H1 (cell line): ENCODE results near the gene CLCA4.

Experiments used
- CBX5 ChIP-seq: fragments of 300-800, 300-1000 bp; sonication (generic); IDR thresholded peaks from 2 replicates; pipeline ENCODE4 v1.7.1; 2016; ENCODE audit warnings: antibody characterized with exemption, low read length, low read depth
- POLR2A ChIP-seq, 2 experiments: IDR thresholded peaks; 1 replicate in 1 of 2; 2 replicates in 1 of 2; pipeline ENCODE4 v1.6.1; 2011; ENCODE audit warnings: low read depth in 2 of 2, low read length in 2 of 2, mild to moderate bottlenecking in 2 of 2; ENCODE audit errors: control extremely low read depth in 1 of 2
- TF ChIP-seq, protein P1 (sequence below), 3 experiments: IDR thresholded peaks; 1 replicate in 2 of 3; 2 replicates in 1 of 3; pipeline versions ENCODE4 v1.5.1 to v1.6.1; 2011; ENCODE audit warnings: low read length in 3 of 3, mild to moderate bottlenecking in 3 of 3, inconsistent platforms in 2 of 3, low read depth in 1 of 3, moderate library complexity in 1 of 3; ENCODE audit not compliant: insufficient read depth in 1 of 3; ENCODE audit errors: control extremely low read depth in 1 of 3

DNA sequence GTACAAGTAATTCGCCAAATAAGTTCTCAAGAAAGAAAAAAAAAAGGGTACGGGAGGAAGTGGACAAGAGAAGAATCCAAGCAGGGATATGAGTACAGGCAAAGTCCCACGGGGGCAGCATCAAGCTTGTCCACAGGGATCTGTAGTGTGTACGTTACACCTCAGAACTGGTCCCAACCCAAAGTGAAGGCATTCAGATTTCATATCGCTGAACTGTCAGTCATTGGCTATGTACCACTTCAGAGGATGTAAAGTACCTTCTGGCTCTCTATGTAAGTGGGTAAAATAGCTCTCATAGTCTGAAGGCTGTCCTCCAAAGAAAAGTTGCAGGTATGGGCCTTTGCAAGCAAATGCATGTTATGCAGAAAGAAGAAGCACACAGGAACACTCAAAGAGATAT lies 8.1 kb upstream of the CLCA4 start:
- TF ChIP-seq, protein P1, sequence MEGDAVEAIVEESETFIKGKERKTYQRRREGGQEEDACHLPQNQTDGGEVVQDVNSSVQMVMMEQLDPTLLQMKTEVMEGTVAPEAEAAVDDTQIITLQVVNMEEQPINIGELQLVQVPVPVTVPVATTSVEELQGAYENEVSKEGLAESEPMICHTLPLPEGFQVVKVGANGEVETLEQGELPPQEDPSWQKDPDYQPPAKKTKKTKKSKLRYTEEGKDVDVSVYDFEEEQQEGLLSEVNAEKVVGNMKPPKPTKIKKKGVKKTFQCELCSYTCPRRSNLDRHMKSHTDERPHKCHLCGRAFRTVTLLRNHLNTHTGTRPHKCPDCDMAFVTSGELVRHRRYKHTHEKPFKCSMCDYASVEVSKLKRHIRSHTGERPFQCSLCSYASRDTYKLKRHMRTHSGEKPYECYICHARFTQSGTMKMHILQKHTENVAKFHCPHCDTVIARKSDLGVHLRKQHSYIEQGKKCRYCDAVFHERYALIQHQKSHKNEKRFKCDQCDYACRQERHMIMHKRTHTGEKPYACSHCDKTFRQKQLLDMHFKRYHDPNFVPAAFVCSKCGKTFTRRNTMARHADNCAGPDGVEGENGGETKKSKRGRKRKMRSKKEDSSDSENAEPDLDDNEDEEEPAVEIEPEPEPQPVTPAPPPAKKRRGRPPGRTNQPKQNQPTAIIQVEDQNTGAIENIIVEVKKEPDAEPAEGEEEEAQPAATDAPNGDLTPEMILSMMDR (IDR thresholded peaks at IDR 0.05; ENCODE audit: control extremely low read depth in 1 of 3, insufficient read depth in 1 of 3, low read depth in 1 of 3, low read length in 3 of 3), result no peak
- no peak for TF ChIP-seq CBX5
- no peak for TF ChIP-seq POLR2A (IDR thresholded peaks at IDR 0.05; ENCODE audit: control extremely low read depth in 1 of 2, low read depth in 2 of 2, low read length in 2 of 2)
